ENCODE measurements around the gene TAS2R14. TPM values are rescaled to one million over a fixed set of nuclear protein-coding genes. Genes with fewer than 3 reads are reported as not detected.

TAS2R14 gene
- total RNA-seq, 2 experiments from 2014 or later: 2.5 to 2.6 TPM

GRCh38 chr12:10891937-10892336, 47.1 kb downstream of the TAS2R14 start:
- Mint-ChIP-seq H3K4me1 (peaks cover 2% of the 10 kb centered on the region), H3K27me3 (no peaks in the 10 kb centered on the region), H3K27ac (no peak overlapping the region), H3K36me3 (peaks cover 21% of the 10 kb centered on the region), H3K4me3 (no peak overlapping the region), H3K9me3 (peaks cover 1% of the 10 kb centered on the region)
- POLR2A ChIA-PET: no interaction called here
- no peak for ATAC-seq (ENCODE audit: low read depth)
- DNase-seq: no peak

- POLR2A ChIA-PET: no interaction called here
- Mint-ChIP-seq H3K27ac (no peak overlapping the region), H3K4me3 (no peak overlapping the region), H3K9me3 (peaks cover 1% of the 10 kb centered on the region), H3K36me3 (peaks cover 17% of the 10 kb centered on the region), H3K27me3 (no peaks in the 10 kb centered on the region), H3K4me1 (peaks cover 6% of the 10 kb centered on the region)
- ATAC-seq (ENCODE audit: low read depth) (no peak), DNase-seq (no peak)
These were observed 49.8 kb downstream of the TAS2R14 start for GRCh38 chr12:10889226-10889625.

Other genes starting within 250 kb of the TAS2R14 start
- gene YBX3, start 215.9 kb downstream of the TAS2R14 start, total RNA-seq: 10 to 100 TPM; 72.3 to 78.6 TPM
- not detected for gene TAS2R7, start 136.6 kb downstream of the TAS2R14 start, total RNA-seq
- gene TAS2R8, start 132.0 kb downstream of the TAS2R14 start, total RNA-seq: not detected
- gene TAS2R9, start 129.1 kb downstream of the TAS2R14 start, total RNA-seq: under 1 TPM in 1 of 2 experiments, not detected in 1; 0.28 TPM
- under 1 TPM; 0.48 to 0.58 TPM for gene TAS2R10, start 112.9 kb downstream of the TAS2R14 start, total RNA-seq
- 1 to 10 TPM; 1.2 to 1.6 TPM for gene PRR4, start 89.8 kb downstream of the TAS2R14 start, total RNA-seq
- 10 to 100 TPM; 18.5 to 22.4 TPM for gene PRH1, start 55.0 kb downstream of the TAS2R14 start, total RNA-seq
- 1 to 10 TPM; 1.0 to 1.3 TPM for gene TAS2R13, start 29.7 kb downstream of the TAS2R14 start, total RNA-seq
- gene PRH2, start 10.0 kb downstream of the TAS2R14 start, total RNA-seq: not detected
- 1 to 10 TPM; 1.1 to 1.4 TPM for gene TAS2R50, start 47.6 kb upstream of the TAS2R14 start, total RNA-seq
- 1 to 10 TPM; 1.2 to 2.0 TPM for gene TAS2R20, start 59.0 kb upstream of the TAS2R14 start, total RNA-seq
- 1 to 10 TPM; 2.1 to 2.2 TPM for gene TAS2R19, start 83.4 kb upstream of the TAS2R14 start, total RNA-seq
- 1 to 10 TPM; 2.9 TPM for gene TAS2R31, start 92.1 kb upstream of the TAS2R14 start, total RNA-seq
- 1 to 10 TPM; 1.2 to 1.4 TPM for gene TAS2R46, start 123.0 kb upstream of the TAS2R14 start, total RNA-seq
- under 1 TPM; 0.39 to 0.54 TPM for gene TAS2R43, start 153.1 kb upstream of the TAS2R14 start, total RNA-seq
- 1 to 10 TPM; 3.1 to 3.3 TPM for gene TAS2R30, start 195.4 kb upstream of the TAS2R14 start, total RNA-seq
- 10 to 100 TPM; 10.1 to 10.3 TPM for gene SMIM10L1, start 231.9 kb upstream of the TAS2R14 start, total RNA-seq
- not detected for gene TAS2R42, start 247.7 kb upstream of the TAS2R14 start, total RNA-seq

All from activated naive CD8-positive, alpha-beta T cell treated with anti-CD3 and anti-CD28 coated beads, Interleukin-2, amount 10 ng/mL, durations not matched to agents 7 days and 5 days (primary cell).